Measurements from ENCODE around the gene ACOX2. TPM values are rescaled to one million over a fixed set of nuclear protein-coding genes. Genes with fewer than 3 reads are reported as not detected.
A peak's percentile ranks its signal among the peaks of the same experiment; 100 is the strongest.

The ACOX2 gene
- total RNA-seq, 1 donor from 2014 or later = 1.7 TPM

- DNase-seq (ENCODE audit: low read depth) = no peak
- peak; percentile 58 for TF ChIP-seq CTCF (conservative IDR thresholded peaks at IDR 0.05; ENCODE audit: low read depth, low read length)
- H3K4me3 ChIP-seq (ENCODE audit: low read depth, low read length) = peak within 1 kb of the TSS; percentile 70
Measured at GRCh38 chr3:58491506-58492402, 45.2 kb downstream of the ACOX2 start, which contains the start of gene KCTD6. TSS of gene KCTD6 (plus strand) at chr3:58492096. CDS start at chr3:58498756, 6,660 bp downstream.

- H3K4me3 ChIP-seq (ENCODE audit: low read depth, low read length) = peak overlapping the region; percentile 49
- TF ChIP-seq CTCF (conservative IDR thresholded peaks at IDR 0.05; ENCODE audit: low read depth, low read length) = no peak
- no peak for DNase-seq (ENCODE audit: low read depth)
Measured at GRCh38 chr3:58490860-58491501, 46.0 kb downstream of the ACOX2 start.

GRCh38 chr3:58488967-58489366, 48.0 kb downstream of the ACOX2 start:
- H3K4me3 ChIP-seq (ENCODE audit: low read depth, low read length) = no peak overlapping the region
- no peak for TF ChIP-seq CTCF (conservative IDR thresholded peaks at IDR 0.05; ENCODE audit: low read depth, low read length)
- DNase-seq (ENCODE audit: low read depth) = no peak

- DNase-seq (ENCODE audit: low read depth) = no peak
- H3K4me3 ChIP-seq (ENCODE audit: low read depth, low read length) = no peak overlapping the region
- TF ChIP-seq CTCF (conservative IDR thresholded peaks at IDR 0.05; ENCODE audit: low read depth, low read length) = no peak
Measured at GRCh38 chr3:58487140-58487886, 49.7 kb downstream of the ACOX2 start.

- TF ChIP-seq CTCF (conservative IDR thresholded peaks at IDR 0.05; ENCODE audit: low read depth, low read length) = no peak
- H3K4me3 ChIP-seq (ENCODE audit: low read depth, low read length) = no peak overlapping the region
- DNase-seq (ENCODE audit: low read depth) = no peak
Measured at GRCh38 chr3:58485801-58486435, 51.1 kb downstream of the ACOX2 start.

GRCh38 chr3:58484722-58485069, 52.3 kb downstream of the ACOX2 start:
- DNase-seq (ENCODE audit: low read depth) = no peak
- no peak overlapping the region for H3K4me3 ChIP-seq (ENCODE audit: low read depth, low read length)
- no peak for TF ChIP-seq CTCF (conservative IDR thresholded peaks at IDR 0.05; ENCODE audit: low read depth, low read length)
